PC-3 (cell line): ENCODE results near the gene SNCAIP.

Experiments used
- CTCF ChIP-seq: fragments of 300-600 bp; sonication (generic); conservative IDR thresholded peaks from 2 replicates; pipeline ENCODE4 v1.5.1; 2017; ENCODE audit warnings: antibody characterized with exemption, low read depth, mild to moderate bottlenecking, low read length
- EZH2 ChIP-seq: fragments of 300-600 bp; sonication (generic); IDR thresholded peaks from one replicate; pipeline ENCODE4 v1.6.1; 2017; ENCODE audit warnings: antibody characterized with exemption, mild to moderate bottlenecking, low read length; ENCODE audit not compliant: unreplicated experiment
- EZH2phosphoT487 ChIP-seq: fragments of 300-600 bp; sonication (generic); IDR thresholded peaks from 2 replicates; pipeline ENCODE4 v1.6.1; 2018; ENCODE audit warnings: mild to moderate bottlenecking, antibody characterized with exemption, low read length, borderline replicate concordance

- TF ChIP-seq EZH2phosphoT487 (no peak), CTCF (no peak), EZH2 (no peak)
These were observed 86.0 kb downstream of the SNCAIP start for GRCh38 chr5:122398016-122398415.
